Right lobe of liver (tissue), 6 donors: ENCODE measurements around the gene GRM7. TPM values are rescaled to one million over a fixed set of nuclear protein-coding genes. Genes with fewer than 3 reads are reported as not detected.

ENCODE experiments used
- ATAC-seq, 4 donors: fragments of 200-7000 bp; cut with Tn5 transposase; one replicate each; pipeline ENCODE4 v1.9.1; 2020; ENCODE audit warnings: mild to moderate bottlenecking in 4 of 4, moderate library complexity in 4 of 4
- DNase-seq, 3 donors: peaks; one replicate each; pipeline ENCODE4 v3.0.0-alpha.2; 2020
- H3K27ac ChIP-seq, 3 donors: fragments of 200-600 bp; one replicate each; pipeline ENCODE4 v1.8.0; 2022
- H3K27me3 ChIP-seq, 2 donors: fragments of 200-600 bp; one replicate each; pipeline ENCODE4 v1.8.0; 2022
- H3K36me3 ChIP-seq, 4 donors: fragments of 200-600 bp; sonication (generic) in 1 of 4; one replicate each; pipeline versions ENCODE4 v1.5.1 to v1.8.0; 2017 to 2022; ENCODE audit warnings: control low read depth in 1 of 4
- H3K4me1 ChIP-seq, 4 donors: fragments of 200-600 bp; sonication (generic) in 1 of 4; one replicate each; pipeline versions ENCODE4 v1.5.1 to v1.8.0; 2017 to 2022; ENCODE audit warnings: control low read depth in 1 of 4
- H3K4me3 ChIP-seq, 3 donors: fragments of 200-600 bp; one replicate each; pipeline ENCODE4 v1.8.0; 2022
- H3K9me3 ChIP-seq, 4 donors: fragments of 200-600 bp; sonication (generic) in 1 of 4; one replicate each; pipeline versions ENCODE4 v1.5.1 to v1.8.0; 2017 to 2022; ENCODE audit warnings: control low read depth in 1 of 4
- POLR2A ChIP-seq: fragments of 450-650 bp; IDR thresholded peaks from one replicate; pipeline ENCODE4 v1.6.1; 2017; ENCODE audit warnings: antibody characterized with exemption, mild to moderate bottlenecking
- WGBS: methylation state at CpG from one replicate; pipeline ENCODE4 v1.1.6; 2018; ENCODE audit warnings: low coverage, low lambda C conversion rate; ENCODE audit not compliant: insufficient coverage; ENCODE audit errors: missing lambda C conversion rate; 5-methylcytosine and 5-hydroxymethylcytosine counted together
- intact Hi-C, 2 donors: fragments of 100-400 bp; cut with DNase I; formaldehyde crosslinking; loops; one replicate each; pipeline versions ENCODE4 v1.11.2 to v1.14.1; 2022
- total RNA-seq, 6 experiments: library from RNA; depleted of rRNA in 2 of 6; stranded (reverse); fragments of >200 nt in 2 of 6; fragmentation: NEBNext Ultra II Directional in 3 of 6; extraction: Animal tissue kit (Norgen Biotek cat#: 25700) in 3 of 6; gene quantifications; one replicate each; pipeline versions ENCODE4 v1.1.0 to v1.2.4, GENCODE V29; 2016 to 2023
- TF ChIP-seq, protein P1 (sequence below), 4 donors: fragments of 200-600 bp in 3 of 4; fragments of 450-650 bp in 1 of 4; IDR thresholded peaks; one replicate each; pipeline versions ENCODE4 v1.5.1 to v1.8.0; 2016 to 2022; ENCODE audit warnings: antibody characterized with exemption in 4 of 4, mild to moderate bottlenecking in 2 of 4
- donor health status: DM: no; HTN: yes; CAD: no.
- donor health status: DM: no; HTN: no; CAD: no.
- donor health status: DM: no; HTN: no; CAD: no.
- donor health status: DM: no; HTN: yes; CAD: no.
- donor health status: DM: no; HTN: yes; CAD: no.

GRM7 gene
- total RNA-seq, 6 experiments from 2014 or later = 0.20 to 0.56 TPM; not detected in 4

GRCh38 chr3:7280318-7280717 is 419.4 kb downstream of the GRM7 start:
- WGBS = 49% methylated on average over 4 of the region's 4 CpGs
- TF ChIP-seq, protein P1, sequence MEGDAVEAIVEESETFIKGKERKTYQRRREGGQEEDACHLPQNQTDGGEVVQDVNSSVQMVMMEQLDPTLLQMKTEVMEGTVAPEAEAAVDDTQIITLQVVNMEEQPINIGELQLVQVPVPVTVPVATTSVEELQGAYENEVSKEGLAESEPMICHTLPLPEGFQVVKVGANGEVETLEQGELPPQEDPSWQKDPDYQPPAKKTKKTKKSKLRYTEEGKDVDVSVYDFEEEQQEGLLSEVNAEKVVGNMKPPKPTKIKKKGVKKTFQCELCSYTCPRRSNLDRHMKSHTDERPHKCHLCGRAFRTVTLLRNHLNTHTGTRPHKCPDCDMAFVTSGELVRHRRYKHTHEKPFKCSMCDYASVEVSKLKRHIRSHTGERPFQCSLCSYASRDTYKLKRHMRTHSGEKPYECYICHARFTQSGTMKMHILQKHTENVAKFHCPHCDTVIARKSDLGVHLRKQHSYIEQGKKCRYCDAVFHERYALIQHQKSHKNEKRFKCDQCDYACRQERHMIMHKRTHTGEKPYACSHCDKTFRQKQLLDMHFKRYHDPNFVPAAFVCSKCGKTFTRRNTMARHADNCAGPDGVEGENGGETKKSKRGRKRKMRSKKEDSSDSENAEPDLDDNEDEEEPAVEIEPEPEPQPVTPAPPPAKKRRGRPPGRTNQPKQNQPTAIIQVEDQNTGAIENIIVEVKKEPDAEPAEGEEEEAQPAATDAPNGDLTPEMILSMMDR (IDR thresholded peaks at IDR 0.05) = no peak
- no peak for TF ChIP-seq POLR2A
- intact Hi-C loops = no loop called here
- no peak overlapping the region for H3K27ac ChIP-seq
- H3K4me1 ChIP-seq = no peaks in the 10 kb centered on the region
- no peaks in the 10 kb centered on the region for H3K9me3 ChIP-seq
- no peak overlapping the region for H3K4me3 ChIP-seq
- no peaks in the 10 kb centered on the region for H3K36me3 ChIP-seq
- ATAC-seq (no peak), DNase-seq (no peak)
- H3K27me3 ChIP-seq = no peaks in the 10 kb centered on the region

GRCh38 chr3:7282988-7283387 is 422.1 kb downstream of the GRM7 start:
- H3K4me3 ChIP-seq = no peak overlapping the region
- DNase-seq (no peak), ATAC-seq (no peak)
- WGBS = 51% methylated on average over 4 of the region's 4 CpGs
- H3K36me3 ChIP-seq = no peaks in the 10 kb centered on the region
- H3K4me1 ChIP-seq = no peaks in the 10 kb centered on the region
- H3K27me3 ChIP-seq = no peaks in the 10 kb centered on the region
- no peak for TF ChIP-seq POLR2A
- TF ChIP-seq, protein P1 (IDR thresholded peaks at IDR 0.05) = no peak
- H3K27ac ChIP-seq = no peak overlapping the region
- intact Hi-C loops = no loop called here
- H3K9me3 ChIP-seq = no peaks in the 10 kb centered on the region

DNA sequence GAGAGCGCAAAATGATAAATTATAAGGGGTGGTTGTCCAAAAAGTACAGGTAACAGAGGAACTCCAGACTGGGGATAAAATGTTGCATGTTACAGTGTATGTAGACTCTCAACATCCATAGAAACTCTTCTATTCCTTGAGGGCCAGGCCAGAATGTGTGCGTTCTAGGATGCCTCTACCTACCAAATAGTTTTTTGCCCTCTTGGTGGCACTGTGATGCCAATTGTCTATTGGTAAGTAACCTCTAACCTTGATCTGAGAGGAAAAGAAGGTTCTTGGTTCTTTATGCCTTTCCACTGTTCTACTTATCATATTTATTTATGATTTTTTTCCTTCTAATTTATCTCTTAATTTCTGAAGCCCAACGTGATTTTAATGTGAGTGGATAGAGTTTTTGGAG is 424.6 kb downstream of the GRM7 start:
- no peaks in the 10 kb centered on the region for H3K9me3 ChIP-seq
- peak in 3 of 4 donors; percentile 33 to 47 (median 43) for ATAC-seq
- H3K36me3 ChIP-seq = no peaks in the 10 kb centered on the region
- no peak for DNase-seq
- no peaks in the 10 kb centered on the region for H3K4me1 ChIP-seq
- H3K4me3 ChIP-seq = no peak overlapping the region
- WGBS = 43% methylated on average over 2 of the region's 3 CpGs
- no peak overlapping the region for H3K27ac ChIP-seq
- no peaks in the 10 kb centered on the region for H3K27me3 ChIP-seq
- intact Hi-C loops = no loop called here
- TF ChIP-seq, protein P1 (IDR thresholded peaks at IDR 0.05) = peak; percentile 18 to 41 (median 20)
- TF ChIP-seq POLR2A = no peak

- TF ChIP-seq, protein P1 (IDR thresholded peaks at IDR 0.05) = no peak
- TF ChIP-seq POLR2A = no peak
- DNase-seq (no peak), ATAC-seq (no peak)
- Histone ChIP-seq H3K27ac (no peak overlapping the region), H3K36me3 (no peaks in the 10 kb centered on the region), H3K4me1 (no peaks in the 10 kb centered on the region), H3K27me3 (no peaks in the 10 kb centered on the region), H3K4me3 (no peak overlapping the region), H3K9me3 (no peaks in the 10 kb centered on the region)
- WGBS = 32% methylated on average over 3 of the region's 3 CpGs
- intact Hi-C loops = no loop called here
These were observed 427.2 kb downstream of the GRM7 start for GRCh38 chr3:7288133-7288532.

GRCh38 chr3:7289121-7289520 is 428.2 kb downstream of the GRM7 start:
- TF ChIP-seq, protein P1 (IDR thresholded peaks at IDR 0.05) = no peak
- no peak for TF ChIP-seq POLR2A
- intact Hi-C loops = no loop called here
- no peaks in the 10 kb centered on the region for H3K27me3 ChIP-seq
- ATAC-seq = no peak
- WGBS = 27% methylated on average over 1 of the region's 1 CpG
- DNase-seq = no peak
- H3K36me3 ChIP-seq = no peaks in the 10 kb centered on the region
- no peak overlapping the region for H3K4me3 ChIP-seq
- H3K4me1 ChIP-seq = no peaks in the 10 kb centered on the region
- H3K27ac ChIP-seq = no peak overlapping the region
- H3K9me3 ChIP-seq = no peaks in the 10 kb centered on the region
